B cell (primary cell): ENCODE data around the gene PADI3. TPM values are rescaled to one million over a fixed set of nuclear protein-coding genes. Genes with fewer than 3 reads are reported as not detected.

ENCODE experiments used
- ATAC-seq: fragments of 200-7000 bp; cut with Tn5 transposase; one replicate; pipeline ENCODE4 v1.10.0; 2021; ENCODE audit warnings: low read depth, mild to moderate bottlenecking, moderate number of reproducible peaks, moderate library complexity
- CTCF ChIA-PET: fragments of 350-600 bp; sonication (Branson Sonifier 250); formaldehyde crosslinking; loops from one replicate; lab custom pipeline; 2021; ENCODE audit warnings: antibody characterized with exemption, inconsistent platforms; lab: Charles Lee
- POLR2A ChIA-PET: fragments of 350-600 bp; sonication (Branson Sonifier 250); formaldehyde crosslinking; loops from one replicate; lab custom pipeline; 2021; ENCODE audit warnings: antibody characterized with exemption; lab: Charles Lee
- DNase-seq: peaks from one replicate; pipeline ENCODE4 v3.0.0; 2013
- H2AFZ ChIP-seq: 2 replicates; pipeline ENCODE4 v1.6.1; 2012; ENCODE audit warnings: mild to moderate bottlenecking, low read depth, low read length; ENCODE audit not compliant: insufficient read depth, poor library complexity, severe bottlenecking
- H3K27ac ChIP-seq, 2 donors: 1 replicate in 1 of 2; 2 replicates in 1 of 2; pipeline ENCODE4 v1.5.1; 2012 to 2013; ENCODE audit warnings: low read length in 2 of 2, mild to moderate bottlenecking in 2 of 2, moderate library complexity in 1 of 2
- H3K27me3 ChIP-seq, 4 experiments: fragments of 200-600 bp in 1 of 4; sonication (generic) in 1 of 4; replicated peaks in 1 of 4; 1 replicate in 2 of 4; 2 replicates in 2 of 4; pipeline versions ENCODE4 v1.6.1 to v1.7.0; 2013 to 2016; ENCODE audit warnings: low read length in 3 of 4, mild to moderate bottlenecking in 2 of 4, mixed read lengths in 1 of 4, moderate library complexity in 1 of 4; ENCODE audit not compliant: insufficient read depth in 4 of 4, control insufficient read depth in 3 of 4; ENCODE audit errors: control extremely low read depth in 1 of 4
- H3K36me3 ChIP-seq, 2 experiments: replicated peaks in 1 of 2; 1 replicate in 1 of 2; 2 replicates in 1 of 2; pipeline versions ENCODE4 v1.6.1 to v1.7.1; 2013; ENCODE audit warnings: low read length in 1 of 2; ENCODE audit not compliant: insufficient read depth in 2 of 2, control insufficient read depth in 1 of 2; ENCODE audit errors: control extremely low read depth in 1 of 2, extremely low read depth in 1 of 2
- H3K4me1 ChIP-seq, 2 donors: fragments of 200-600 bp in 1 of 2; sonication (generic) in 1 of 2; 1 replicate in 1 of 2; 2 replicates in 1 of 2; pipeline versions ENCODE4 v1.5.1 to v1.6.1; 2013 to 2017; ENCODE audit warnings: low read length in 2 of 2; ENCODE audit not compliant: control insufficient read depth in 2 of 2, insufficient read depth in 2 of 2
- H3K4me2 ChIP-seq: replicated peaks from 2 replicates; pipeline ENCODE3; 2012; ENCODE audit warnings: mild to moderate bottlenecking, low read depth, low read length; ENCODE audit not compliant: poor library complexity, severe bottlenecking
- H3K4me3 ChIP-seq, 5 experiments: fragments of 200-600 bp in 1 of 5; sonication (generic) in 1 of 5; 1 replicate in 3 of 5; 2 replicates in 2 of 5; pipeline versions ENCODE4 v1.5.1 to v1.7.0; 2011 to 2016; ENCODE audit warnings: low read length in 4 of 5, mild to moderate bottlenecking in 4 of 5, low read depth in 2 of 5, control low read depth in 1 of 5, moderate library complexity in 1 of 5; ENCODE audit not compliant: insufficient read depth in 1 of 5; ENCODE audit errors: control extremely low read depth in 1 of 5, extremely low read depth in 1 of 5
- H3K79me2 ChIP-seq: fragments of 200-600 bp; sonication (generic); one replicate; pipeline ENCODE4 v1.6.0; 2016; ENCODE audit warnings: low read length; ENCODE audit not compliant: control insufficient read depth, insufficient read depth
- H3K9ac ChIP-seq: fragments of 200-600 bp; sonication (generic); 2 replicates; pipeline ENCODE4 v1.6.1; 2017; ENCODE audit warnings: mild to moderate bottlenecking, low read length, moderate library complexity
- H3K9me3 ChIP-seq, 3 donors: one replicate each; pipeline versions ENCODE4 v1.6.1 to v1.7.1; 2013; ENCODE audit warnings: low read length in 2 of 3; ENCODE audit not compliant: control insufficient read depth in 2 of 3, insufficient read depth in 1 of 3; ENCODE audit errors: control extremely low read depth in 1 of 3
- H4K20me1 ChIP-seq: 2 replicates; pipeline ENCODE4 v1.6.0; 2012; ENCODE audit warnings: mild to moderate bottlenecking, low read length; ENCODE audit not compliant: insufficient read depth, control insufficient read depth, poor library complexity, severe bottlenecking
- H3K27ac Mint-ChIP-seq: one replicate; pipeline ENCODE4 v1.8.0; 2021; ENCODE audit warnings: mixed read lengths
- H3K27me3 Mint-ChIP-seq: one replicate; pipeline ENCODE4 v1.8.0; 2021; ENCODE audit warnings: mixed read lengths
- H3K4me1 Mint-ChIP-seq: one replicate; pipeline ENCODE4 v1.8.0; 2021; ENCODE audit warnings: mixed read lengths
- H3K4me3 Mint-ChIP-seq: one replicate; pipeline ENCODE4 v1.8.0; 2021; ENCODE audit warnings: mixed read lengths
- H3K9me3 Mint-ChIP-seq: one replicate; pipeline ENCODE4 v1.8.0; 2022; ENCODE audit warnings: mixed read lengths; ENCODE audit not compliant: insufficient read depth
- CTCF ChIP-seq: fragments of 200-600 bp; IDR thresholded peaks from one replicate; pipeline ENCODE4 v1.8.0; 2022; ENCODE audit warnings: antibody characterized with exemption, mild to moderate bottlenecking
- EZH2 ChIP-seq: IDR thresholded peaks from 2 replicates; pipeline ENCODE4 v1.6.1; 2012; ENCODE audit warnings: borderline replicate concordance, low read depth, mild to moderate bottlenecking, moderate library complexity, low read length; ENCODE audit not compliant: insufficient read depth, poor library complexity, severe bottlenecking
- WGBS: methylation state at CpG from one replicate; pipeline ENCODE4 v1.1.5; 2013; ENCODE audit warnings: missing lambda C conversion rate; ENCODE audit not compliant: insufficient coverage; 5-methylcytosine and 5-hydroxymethylcytosine counted together
- intact Hi-C: fragments of 100-400 bp; cut with micrococcal nuclease; formaldehyde crosslinking; loops from one replicate; pipeline ENCODE4 v1.10.0; 2022
- polyA plus RNA-seq: library from polyadenylated mRNA; depleted of rRNA; stranded (reverse); fragments of >200 nt; gene quantifications from 2 replicates; pipeline ENCODE4 v1.2.3, GENCODE V29; 2012
- total RNA-seq, 2 donors: library from RNA; stranded (reverse); fragments of 120-200 nt in 1 of 2; gene quantifications; 1 replicate in 1 of 2; 2 replicates in 1 of 2; pipeline versions ENCODE4 v1.2.3 to v1.2.4, GENCODE V29; 2013 to 2022

The PADI3 gene
- total and polyA plus RNA-seq, 2 donors (not counting 1 experiment from before 2014, with no cell fraction given) = not detected

- intact Hi-C loops = no loop called here
- H3K4me2 ChIP-seq = no peak overlapping the region
These were observed 42.7 kb upstream of the PADI3 start for GRCh38 chr1:17206196-17206595.

More at GRCh38 chr1:17206196-17206595, 42.7 kb upstream of the PADI3 start:
- DNase-seq (no peak), ATAC-seq (no peak)
- H3K4me3 Mint-ChIP-seq = no peak overlapping the region
- H3K27ac ChIP-seq = no peak overlapping the region
- no peak overlapping the region for H3K4me3 ChIP-seq
- H3K27me3 ChIP-seq = no peaks in the 10 kb centered on the region
- peaks cover 4% of the 10 kb centered on the region for H3K27me3 Mint-ChIP-seq
- H3K9me3 Mint-ChIP-seq = no peaks in the 10 kb centered on the region
- no peak overlapping the region for H3K27ac Mint-ChIP-seq
- TF ChIP-seq EZH2 = no peak
- no peak for TF ChIP-seq CTCF
- CTCF ChIA-PET = interaction anchor here (1.4 to 5.0 kb wide), 3 partner anchors 24 to 78 kb away, joined by 3 to 42 read pairs (median 7); no protein-coding TSS in a partner anchor
- no peaks in the 10 kb centered on the region for H3K79me2 ChIP-seq
- peaks cover 27% of the 10 kb centered on the region for H3K4me1 Mint-ChIP-seq
- H4K20me1 ChIP-seq = no peaks in the 10 kb centered on the region
- no peak overlapping the region for H2AFZ ChIP-seq
- 68% methylated on average over 4 of the region's 4 CpGs for WGBS
- H3K9me3 ChIP-seq = no peaks in the 10 kb centered on the region
- no peaks in the 10 kb centered on the region for H3K36me3 ChIP-seq
- no peak overlapping the region for H3K9ac ChIP-seq
- peaks cover 16 to 17% of the 10 kb centered on the region in 2 donors for H3K4me1 ChIP-seq
- POLR2A ChIA-PET = interaction anchor here (0.7 kb wide), 1 partner anchor 1697 kb away, joined by 7 read pairs; no protein-coding TSS in a partner anchor
